ENCODE measurements around the gene PSMB10.

Gene PSMB10

GRCh38 chr16:67963662-67964321, 27.1 kb upstream of the PSMB10 start:
- no peak for DNase-seq (ENCODE audit: low read depth in 2 of 2)

DNA sequence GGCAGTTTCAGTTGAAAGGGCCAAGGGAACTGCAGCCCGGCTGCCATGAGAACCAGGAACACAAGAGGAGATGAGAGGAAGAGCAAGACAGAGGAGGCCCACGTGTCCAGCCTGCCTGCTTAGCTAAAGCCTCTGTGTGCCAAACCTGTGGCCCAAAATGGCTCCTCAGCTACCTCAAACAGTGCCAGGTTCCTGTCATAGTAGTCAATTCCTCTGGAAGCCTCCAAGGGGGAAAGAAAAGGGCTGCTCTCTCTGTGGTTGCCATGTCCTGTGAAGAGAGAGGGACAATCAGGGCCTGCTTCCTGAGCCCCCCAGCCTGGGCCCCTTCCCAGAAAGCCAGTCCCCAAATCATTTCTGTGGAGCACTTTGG, 26.6 kb upstream of the PSMB10 start:
- DNase-seq (ENCODE audit: low read depth in 2 of 2), result no peak

GRCh38 chr16:67962135-67962534, 25.5 kb upstream of the PSMB10 start:
- no peak for DNase-seq (ENCODE audit: low read depth in 2 of 2)

DNA sequence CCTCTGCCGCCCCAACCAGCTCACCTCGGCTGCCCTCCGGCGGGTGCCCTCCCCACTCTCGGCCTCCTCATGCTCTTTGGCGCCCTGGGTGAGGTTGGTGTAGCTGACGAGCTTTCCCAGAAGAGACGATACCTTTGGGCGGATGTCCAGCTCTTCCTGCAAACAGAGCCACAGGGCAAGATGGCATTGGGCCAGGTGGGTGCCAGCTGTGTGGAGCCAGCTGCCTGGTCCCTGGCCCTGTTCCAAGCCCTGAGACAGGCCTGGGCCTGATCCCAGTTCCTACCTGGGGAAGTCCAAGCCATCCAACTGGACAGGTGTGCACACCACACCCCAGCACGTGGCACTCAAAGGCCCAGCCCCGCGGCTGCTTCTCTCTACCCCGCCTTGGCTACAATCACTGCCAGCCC, 24.9 kb upstream of the PSMB10 start:
- DNase-seq (ENCODE audit: low read depth in 2 of 2), result no peak

- DNase-seq (ENCODE audit: low read depth in 2 of 2), result no peak
Observed at GRCh38 chr16:67959536-67960329, 23.1 kb upstream of the PSMB10 start.

- no peak for DNase-seq (ENCODE audit: low read depth in 2 of 2)
Observed at GRCh38 chr16:67957622-67958021, 21.0 kb upstream of the PSMB10 start.

GRCh38 chr16:67954421-67955196, 18.0 kb upstream of the PSMB10 start:
- no peak for DNase-seq (ENCODE audit: low read depth in 2 of 2)

DNA sequence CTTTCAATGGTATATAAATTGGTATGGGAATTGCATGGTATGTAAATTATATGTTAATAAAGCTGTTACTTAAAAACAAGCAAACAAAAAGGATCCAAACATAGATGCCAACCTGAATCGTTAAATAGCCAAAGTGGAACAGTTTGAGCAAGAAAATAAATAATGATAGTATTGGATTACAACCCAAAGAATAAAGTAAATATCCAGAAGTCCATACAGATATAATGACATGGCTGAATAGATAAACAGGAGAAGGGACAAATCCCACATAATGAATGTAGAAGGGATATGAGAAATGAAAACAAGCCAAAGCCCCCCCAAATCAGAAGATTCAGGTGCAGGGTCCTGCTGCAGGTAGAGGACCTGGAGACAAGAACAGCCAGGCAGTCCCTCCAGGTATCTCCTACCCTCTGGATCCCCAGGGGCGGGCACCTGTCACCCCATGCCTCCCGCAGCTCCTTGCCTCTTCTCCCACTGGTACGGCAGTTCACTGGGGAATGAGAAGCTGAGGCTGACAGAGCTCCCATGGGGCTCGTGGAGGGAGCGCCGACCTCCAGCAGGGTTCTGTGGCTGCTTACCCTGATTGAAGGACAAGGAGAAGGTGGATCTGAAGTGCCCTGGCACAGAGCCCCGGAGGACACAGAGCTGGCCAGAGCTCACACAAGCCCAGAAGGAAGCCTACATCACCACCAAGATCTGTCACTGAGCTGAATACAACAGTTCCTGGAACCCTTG, 17.2 kb upstream of the PSMB10 start:
- DNase-seq (ENCODE audit: low read depth in 2 of 2), result no peak

DNA sequence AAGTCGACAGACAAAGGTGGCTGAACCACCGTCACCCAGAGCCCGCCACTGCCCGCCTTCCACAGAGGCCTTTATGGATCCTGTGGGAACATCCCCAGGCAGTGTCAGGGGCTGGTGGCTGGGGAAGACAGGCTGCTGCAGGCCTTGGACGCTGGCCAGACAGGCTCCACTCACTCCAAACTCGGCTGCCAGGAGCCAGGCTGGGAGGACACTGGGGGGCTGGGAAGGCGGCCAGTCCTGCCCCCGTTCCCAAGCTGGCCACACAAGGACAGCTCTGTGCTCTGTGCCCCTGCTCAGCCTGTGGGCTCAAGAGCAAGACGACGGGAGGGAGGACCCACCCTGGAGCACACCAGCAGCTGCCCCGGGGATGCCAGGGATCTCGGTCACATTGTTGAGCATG, 14.8 kb upstream of the PSMB10 start:
- no peak for DNase-seq (ENCODE audit: low read depth in 2 of 2)

DNA sequence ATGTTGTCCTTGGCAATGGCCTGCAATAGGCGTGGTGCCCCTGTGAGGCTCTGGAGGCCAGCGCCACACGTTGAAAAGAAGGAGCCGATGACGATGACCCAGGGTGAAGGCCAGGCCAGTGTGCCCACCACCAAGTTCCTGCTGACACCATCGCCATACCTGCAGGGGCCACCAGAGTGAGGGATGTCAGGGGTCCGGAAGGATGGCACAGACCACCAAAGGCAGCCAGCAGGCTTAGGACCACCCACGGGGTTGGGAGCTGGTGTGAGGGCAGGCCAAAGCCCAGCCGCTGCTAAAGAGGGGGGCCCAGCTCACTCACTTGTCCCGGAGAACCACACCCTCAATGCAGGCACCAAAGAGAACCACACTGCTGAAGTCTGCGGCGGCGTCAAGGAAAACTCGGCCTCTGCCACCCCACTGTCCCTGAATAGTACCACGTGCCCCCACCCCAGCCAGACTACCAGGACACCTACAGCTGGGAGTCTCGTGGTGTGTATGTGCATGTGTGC, 13.7 kb upstream of the PSMB10 start:
- no peak for DNase-seq (ENCODE audit: low read depth in 2 of 2)

DNA sequence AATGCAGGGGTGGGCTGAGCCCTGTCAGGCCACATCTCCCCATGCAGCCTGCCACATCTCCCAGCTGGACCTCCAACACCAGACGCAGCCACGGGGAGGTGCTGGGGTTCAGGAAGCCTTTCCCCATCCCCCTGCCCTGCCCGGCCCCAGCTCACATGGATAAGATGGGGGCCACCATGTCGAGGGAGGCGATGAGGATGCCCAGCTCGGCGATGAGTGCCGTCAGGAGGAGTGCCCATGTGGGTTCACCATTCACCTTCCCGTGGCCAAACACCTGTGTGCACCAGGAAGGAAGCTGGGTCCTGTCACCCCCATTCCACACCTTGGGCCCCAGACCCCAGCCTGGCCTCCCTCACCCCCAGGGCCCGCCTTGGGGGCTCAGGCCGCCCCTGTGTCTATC, 13.0 kb upstream of the PSMB10 start:
- no peak for DNase-seq (ENCODE audit: low read depth in 2 of 2)

- DNase-seq (ENCODE audit: low read depth in 2 of 2), result no peak
Observed at GRCh38 chr16:67948015-67948414, 11.4 kb upstream of the PSMB10 start.

- no peak for DNase-seq (ENCODE audit: low read depth in 2 of 2)
Observed at GRCh38 chr16:67946966-67947558, 10.4 kb upstream of the PSMB10 start.

DNA sequence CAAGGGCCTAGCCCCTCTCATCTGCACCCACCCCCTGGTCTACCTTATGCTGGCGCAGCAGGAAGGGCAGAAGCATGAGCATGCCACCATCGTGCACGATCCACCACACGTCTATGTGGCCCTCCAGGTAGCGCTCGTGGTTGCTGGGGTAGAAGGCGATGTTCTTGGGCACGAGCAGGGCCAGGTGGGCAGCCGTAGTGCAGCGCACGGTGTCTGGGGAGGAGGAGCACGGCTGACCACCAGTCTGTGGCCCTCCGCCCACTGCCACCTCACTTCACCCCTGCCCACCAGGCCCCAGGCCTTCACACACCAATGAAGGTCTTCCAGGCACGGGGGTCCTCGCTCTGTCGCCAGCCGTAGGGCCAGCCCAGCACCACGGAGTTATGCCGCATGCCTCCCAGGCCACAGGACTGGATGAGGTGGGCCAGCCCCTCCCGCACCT, 9.5 kb upstream of the PSMB10 start:
- no peak for DNase-seq (ENCODE audit: low read depth in 2 of 2)

DNA sequence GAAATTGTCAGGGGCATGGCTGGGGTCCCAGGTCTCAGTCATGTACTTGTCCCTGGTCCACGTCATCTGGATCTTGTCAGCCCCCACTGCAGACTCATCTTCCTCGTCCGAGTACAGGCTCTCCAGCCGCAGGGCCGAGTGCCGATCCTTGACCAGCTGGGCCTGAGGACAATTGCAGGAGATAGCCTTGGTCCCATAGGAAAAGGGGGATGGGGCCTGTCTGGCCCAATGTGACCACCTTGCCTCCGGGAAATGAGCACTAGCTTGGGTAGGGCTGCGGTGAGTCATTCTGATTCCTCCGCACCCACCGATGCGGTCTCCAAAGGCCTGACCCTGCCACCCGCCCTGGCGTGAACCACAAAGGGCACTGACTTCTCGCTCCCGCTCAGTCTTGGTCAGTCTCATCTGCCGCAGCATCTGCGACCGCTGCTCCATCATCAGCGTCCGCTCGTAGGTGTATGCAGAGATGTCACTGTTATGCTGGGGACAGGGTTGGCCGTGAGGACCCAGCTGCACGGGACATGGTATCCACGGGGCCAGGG, 8.8 kb upstream of the PSMB10 start:
- DNase-seq (ENCODE audit: low read depth in 2 of 2), result no peak

- DNase-seq (ENCODE audit: low read depth in 2 of 2), result no peak
Observed at GRCh38 chr16:67944690-67945391, 8.2 kb upstream of the PSMB10 start.

GRCh38 chr16:67943619-67944504, 7.2 kb upstream of the PSMB10 start, which contains the start of gene LCAT:
Gene LCAT, minus strand, starts transcription at chr16:67944120. Its CDS starts 19 bp downstream, at chr16:67944101.
- DNase-seq (ENCODE audit: low read depth in 2 of 2), result no peak

DNA sequence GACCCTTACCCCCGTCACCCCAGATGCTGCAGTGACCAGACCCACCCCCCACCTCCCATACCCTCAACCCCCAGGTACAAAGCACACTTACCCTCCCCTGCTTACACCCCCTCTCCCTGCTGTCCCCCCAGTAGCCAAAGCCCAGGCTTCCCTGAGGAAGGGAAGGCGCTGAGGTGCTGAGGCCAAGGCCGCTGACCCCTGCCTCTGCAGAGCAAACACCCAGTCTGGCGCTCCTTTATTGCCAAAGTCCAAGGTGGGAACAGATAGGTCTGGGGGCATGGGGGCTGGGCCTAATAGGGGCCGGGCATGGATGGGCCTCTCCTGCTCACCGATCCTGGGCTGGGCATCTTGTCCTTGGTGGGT, 6.6 kb upstream of the PSMB10 start:
- no peak for DNase-seq (ENCODE audit: low read depth in 2 of 2)

GRCh38 chr16:67942510-67943255, 6.0 kb upstream of the PSMB10 start:
- DNase-seq (ENCODE audit: low read depth in 2 of 2), result no peak
